Stimulated activated naive CD8-positive, alpha-beta T cell treated with anti-CD3 and anti-CD28 coated beads, Interleukin-15, Interleukin-2, amounts not matched to agents 100 U/mL and 50 U/mL, for 24 hours (primary cell): Measurements from ENCODE around the gene GPC1.
"Not testable (repeated sequence)": the region's sequence is repeated elsewhere in the genome, so short reads cannot be mapped to it uniquely, and the experiment has no call there.

Experiments used
- ATAC-seq: fragments of 150-1000 bp; cut with Tn5 transposase; one replicate; pipeline ENCODE4 v1.10.0; 2021
- DNase-seq: peaks from one replicate; pipeline ENCODE4 v3.0.0; 2021

GPC1 gene, protein sequence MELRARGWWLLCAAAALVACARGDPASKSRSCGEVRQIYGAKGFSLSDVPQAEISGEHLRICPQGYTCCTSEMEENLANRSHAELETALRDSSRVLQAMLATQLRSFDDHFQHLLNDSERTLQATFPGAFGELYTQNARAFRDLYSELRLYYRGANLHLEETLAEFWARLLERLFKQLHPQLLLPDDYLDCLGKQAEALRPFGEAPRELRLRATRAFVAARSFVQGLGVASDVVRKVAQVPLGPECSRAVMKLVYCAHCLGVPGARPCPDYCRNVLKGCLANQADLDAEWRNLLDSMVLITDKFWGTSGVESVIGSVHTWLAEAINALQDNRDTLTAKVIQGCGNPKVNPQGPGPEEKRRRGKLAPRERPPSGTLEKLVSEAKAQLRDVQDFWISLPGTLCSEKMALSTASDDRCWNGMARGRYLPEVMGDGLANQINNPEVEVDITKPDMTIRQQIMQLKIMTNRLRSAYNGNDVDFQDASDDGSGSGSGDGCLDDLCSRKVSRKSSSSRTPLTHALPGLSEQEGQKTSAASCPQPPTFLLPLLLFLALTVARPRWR

DNA sequence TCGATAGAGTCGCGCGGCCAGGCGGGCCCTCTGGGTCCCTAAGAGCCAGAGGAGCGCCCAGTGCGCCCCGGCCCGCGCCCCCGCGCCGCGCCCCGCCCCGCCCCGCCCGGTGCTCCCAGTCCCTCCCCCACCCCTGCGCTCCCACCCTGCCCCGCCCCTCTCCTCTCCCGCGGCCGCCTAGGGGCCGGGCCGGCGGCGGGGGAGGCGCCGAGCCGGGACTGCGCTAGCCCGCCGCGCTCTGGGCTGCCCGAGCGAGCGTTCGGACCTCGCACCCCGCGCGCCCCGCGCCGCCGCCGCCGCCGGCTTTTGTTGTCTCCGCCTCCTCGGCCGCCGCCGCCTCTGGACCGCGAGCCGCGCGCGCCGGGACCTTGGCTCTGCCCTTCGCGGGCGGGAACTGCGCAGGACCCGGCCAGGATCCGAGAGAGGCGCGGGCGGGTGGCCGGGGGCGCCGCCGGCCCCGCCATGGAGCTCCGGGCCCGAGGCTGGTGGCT lies at the start of gene GPC1:
Gene GPC1, plus strand, starts transcription at position 207 of the 491 bp plus-strand sequence. Its CDS starts 256 bp downstream, at position 463.
- ATAC-seq (peak; percentile 53), DNase-seq (peak; percentile 61)

DNA sequence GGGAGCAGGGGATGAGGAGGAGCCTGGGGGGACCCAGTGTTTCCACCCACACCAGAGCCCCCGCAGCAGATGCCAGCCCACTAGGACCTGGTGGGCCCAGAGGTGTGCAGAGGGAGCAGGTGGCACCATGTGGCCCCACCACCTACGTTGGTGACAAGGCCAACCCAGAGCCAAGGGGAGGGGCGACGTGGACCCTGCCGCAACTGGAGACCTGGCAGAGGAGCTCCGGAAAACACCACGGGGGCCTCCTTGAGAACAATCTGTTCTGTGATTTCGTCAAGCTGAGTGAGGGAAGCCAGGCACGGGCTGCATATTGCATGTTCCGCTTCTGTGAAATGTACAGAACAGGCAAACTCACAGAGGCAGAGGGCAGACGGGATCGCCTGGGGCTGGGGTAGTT lies 49.1 kb upstream of the GPC1 start:
- ATAC-seq, result no peak
- no peak for DNase-seq

DNA sequence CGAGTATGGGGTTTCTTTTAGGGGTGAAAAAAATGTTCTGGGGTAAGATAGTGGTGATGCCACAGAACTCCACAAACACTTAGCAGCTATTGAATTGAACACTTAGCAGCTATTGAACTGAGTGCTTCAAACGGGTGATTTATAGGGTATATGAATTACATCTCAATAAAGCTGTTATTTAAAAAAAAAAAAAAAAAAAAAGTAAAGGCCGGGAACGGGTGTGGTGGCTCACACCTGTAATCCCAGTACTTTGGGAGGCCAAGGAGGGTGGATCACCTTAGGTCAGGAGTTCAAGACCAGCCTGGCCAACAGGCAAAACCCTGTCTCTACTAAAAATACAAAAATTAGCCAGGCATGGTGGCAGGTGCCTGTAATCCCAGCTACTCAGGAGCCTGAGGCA lies 48.7 kb upstream of the GPC1 start:
- not testable (repeated sequence) for ATAC-seq, DNase-seq

DNA sequence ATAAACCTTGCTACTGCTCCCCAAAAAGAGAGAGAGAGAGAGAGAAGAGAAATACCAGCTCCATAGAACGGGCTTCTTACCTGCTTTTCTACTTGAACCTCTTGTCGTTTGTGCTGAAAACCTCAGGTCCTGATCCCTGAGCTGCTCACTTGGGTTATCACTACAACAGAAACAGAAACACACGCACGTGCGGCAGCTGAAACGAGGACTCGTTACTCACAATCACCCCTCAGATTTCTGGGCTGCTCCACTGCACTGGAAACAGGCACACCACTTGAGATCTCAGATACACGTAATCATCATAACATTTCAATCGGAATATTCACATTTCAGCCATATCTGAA lies 48.2 kb upstream of the GPC1 start:
- DNase-seq (no peak), ATAC-seq (no peak)

DNA sequence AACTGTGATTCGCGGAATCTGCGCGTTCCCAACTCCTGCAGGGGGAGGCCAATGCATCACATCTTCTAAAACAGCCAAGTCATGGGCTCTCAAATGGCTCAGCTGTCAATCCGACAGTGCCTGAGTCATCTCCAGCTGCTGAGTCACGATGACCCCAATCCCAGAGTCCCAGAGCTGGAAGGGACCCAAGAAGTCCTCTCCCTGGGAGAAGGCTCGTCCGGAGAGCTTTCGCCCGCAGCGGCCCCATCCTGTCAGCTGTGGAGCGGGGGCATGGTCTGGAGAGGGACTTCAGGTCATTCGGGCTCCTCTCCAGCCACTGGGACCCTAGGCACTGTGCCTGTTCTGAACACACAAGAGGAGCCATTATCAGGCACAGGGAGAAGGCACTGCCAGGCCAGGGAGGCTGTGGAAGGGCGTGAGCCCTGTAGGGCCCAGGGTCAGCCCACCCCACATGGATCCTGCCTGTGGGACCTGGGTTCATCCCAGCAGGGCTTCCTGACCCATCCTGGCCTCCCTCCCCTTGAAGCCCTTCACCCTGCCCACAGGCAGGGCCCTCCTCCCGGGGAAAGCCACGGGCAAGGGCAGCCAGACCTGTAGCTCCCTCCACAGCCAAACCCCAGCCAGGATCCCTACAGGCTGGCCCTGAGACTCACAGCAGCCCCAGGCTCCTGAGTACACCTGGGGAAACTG lies 47.6 kb upstream of the GPC1 start:
- no peak for DNase-seq

DNA sequence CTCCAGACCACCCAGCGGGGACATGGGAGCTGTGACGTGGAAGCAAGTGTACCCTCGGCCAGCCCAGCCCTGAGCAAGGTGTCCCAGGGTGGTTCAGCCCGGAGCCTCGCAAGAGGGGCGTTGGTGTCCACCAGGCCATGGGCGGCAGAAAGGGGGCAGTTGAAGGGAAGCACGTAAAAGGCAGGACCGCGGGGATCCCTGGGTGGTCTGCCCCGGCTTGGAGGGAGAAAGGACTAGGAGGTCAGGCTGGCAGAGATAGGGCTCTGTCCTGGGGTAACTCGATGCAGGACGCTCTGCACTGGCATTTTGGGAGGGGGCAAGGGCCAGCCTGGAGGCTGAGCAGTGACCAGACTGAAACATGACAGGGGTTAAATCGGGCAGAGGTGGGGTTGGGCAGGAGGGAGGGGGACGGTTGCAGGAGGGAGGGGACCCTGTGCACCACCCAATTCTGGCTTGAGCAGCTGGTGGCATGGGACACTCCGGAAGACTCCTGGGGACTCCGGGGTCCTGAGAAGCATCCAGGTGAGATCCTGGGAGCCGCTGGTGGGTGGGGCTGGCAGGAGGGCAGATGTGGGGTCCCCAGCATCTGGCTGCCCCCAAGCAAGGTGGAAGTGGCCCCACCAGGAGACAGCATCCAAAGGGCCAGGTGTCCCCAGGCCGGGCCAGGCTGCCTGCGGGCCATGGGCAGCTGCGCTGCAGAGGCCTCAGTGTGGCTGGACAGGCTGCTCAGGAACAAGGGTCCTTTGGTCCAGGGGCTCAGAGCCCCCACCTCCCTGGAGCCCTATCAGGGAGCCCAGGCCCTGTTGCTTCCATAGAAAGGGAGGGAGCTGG lies 46.8 kb upstream of the GPC1 start:
- no peak for ATAC-seq
- DNase-seq, result no peak

More for the DNA sequence above, 47.6 kb upstream of the GPC1 start:
- no peak for ATAC-seq

DNA sequence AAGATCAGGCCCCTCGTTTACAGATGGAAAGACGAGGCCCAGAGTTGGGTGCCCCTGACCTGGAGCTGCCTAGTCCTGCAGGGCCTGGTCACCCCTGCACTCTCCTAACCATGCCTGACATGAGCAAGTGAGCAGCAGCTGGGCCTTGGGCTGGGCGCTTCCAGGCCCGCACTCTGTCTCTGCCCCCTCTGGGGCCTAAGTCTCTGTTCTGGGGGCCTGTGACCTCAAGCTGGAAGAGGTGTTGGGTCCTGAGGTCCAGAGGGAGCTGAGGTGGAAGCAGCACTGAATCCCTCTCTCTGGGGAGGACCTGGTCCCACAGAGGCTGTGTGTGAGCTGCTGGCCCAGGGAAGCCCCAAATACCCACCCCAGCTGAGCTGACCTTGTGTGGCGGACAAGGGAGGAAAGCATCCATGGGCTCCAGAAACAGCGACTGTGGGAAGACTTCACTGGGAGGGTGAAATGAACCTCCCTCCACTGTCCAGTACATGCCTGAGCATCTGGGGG lies 46.1 kb upstream of the GPC1 start:
- DNase-seq (no peak), ATAC-seq (no peak)

DNA sequence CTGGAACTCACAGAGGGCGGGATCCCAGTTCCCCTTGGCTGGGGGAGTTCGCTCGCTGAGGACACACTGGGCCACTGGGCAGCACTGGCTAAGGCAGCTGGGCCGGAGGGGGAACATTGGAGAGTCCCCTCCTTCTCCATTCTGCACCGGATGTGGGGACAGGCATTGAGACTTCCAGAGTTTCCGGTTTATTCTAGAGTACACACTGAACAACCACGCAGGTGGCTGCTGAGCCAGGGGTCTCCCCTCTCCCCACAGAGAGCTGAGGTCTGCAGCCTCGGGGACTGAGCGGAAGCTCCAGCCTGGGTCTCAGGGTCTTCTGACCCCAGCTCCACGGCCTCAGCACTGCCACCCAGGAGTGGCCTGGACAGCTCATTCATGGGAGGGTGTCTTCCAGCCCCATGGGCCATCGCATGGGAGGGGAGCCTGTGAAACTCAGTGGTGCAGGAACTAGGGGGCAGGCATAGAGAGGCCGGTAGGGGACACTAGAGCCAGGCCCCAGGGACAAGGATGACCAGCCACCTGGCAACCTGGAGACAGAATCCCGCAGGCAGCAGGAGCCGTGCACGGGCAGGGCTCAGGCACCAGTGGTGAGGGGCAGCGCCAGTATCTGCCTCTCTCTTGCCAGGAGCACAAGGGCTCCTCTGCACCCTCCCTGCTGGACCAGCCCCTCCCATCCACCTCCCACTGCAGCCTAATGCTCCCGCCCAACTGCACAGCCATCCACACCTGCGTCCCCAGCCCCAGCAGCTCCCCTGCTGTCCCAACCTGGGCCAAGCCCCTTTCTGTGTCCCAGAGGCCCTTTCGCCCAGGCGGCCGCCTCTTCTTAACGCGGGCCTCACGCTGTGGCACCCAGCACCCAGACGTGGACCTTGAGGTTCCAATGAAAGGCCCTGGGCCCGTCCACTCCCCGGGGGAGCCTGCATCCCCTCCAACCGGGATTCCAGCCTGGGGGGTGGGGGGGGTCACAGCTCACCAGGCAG lies 45.1 kb upstream of the GPC1 start:
- no peak for DNase-seq
- no peak for ATAC-seq

DNA sequence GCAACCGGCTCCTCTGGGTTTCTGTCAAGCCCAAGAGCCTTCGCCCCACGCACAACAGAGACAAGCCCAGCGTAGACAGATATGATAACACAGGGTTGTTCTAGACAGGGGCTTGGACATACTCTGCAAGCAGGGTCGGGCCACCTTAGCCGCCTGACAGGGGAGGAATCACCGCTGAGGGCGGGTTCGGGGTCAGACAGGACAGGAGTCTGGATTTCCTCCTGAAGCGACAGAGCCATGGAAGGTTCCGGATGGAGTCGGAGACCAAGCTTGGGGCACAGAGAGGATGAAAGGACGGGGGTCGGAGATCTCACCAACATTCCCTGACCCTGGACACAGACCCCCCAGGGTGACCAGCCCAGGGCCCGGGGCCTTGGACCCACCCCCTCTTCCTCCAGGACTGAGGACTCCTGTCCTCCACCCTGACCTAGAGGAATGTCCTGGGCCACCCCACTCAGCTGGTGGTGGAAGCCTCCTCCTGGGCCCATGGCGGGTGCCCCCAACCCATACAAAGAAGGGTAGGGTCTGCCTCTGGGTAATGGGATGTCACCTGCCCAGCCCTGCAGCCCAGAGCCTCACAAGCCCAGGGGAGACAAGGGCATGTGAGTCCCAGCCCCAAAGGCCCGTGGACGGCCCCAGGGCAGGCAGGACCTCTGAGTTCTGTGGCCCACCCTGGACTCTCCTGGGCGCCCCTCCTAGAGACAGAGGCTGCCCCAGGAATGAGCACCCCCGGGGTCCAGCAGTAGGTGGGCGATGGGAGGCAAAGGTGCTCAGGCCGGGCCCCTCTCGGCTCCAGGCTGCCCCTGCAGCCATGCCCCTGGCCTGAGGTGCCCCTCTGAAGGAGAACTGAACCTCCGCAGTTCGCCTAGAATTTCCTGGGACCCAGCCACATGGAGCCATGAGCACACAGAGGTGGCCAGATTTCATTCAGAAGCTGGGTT lies 44.1 kb upstream of the GPC1 start:
- ATAC-seq (no peak), DNase-seq (no peak)

DNA sequence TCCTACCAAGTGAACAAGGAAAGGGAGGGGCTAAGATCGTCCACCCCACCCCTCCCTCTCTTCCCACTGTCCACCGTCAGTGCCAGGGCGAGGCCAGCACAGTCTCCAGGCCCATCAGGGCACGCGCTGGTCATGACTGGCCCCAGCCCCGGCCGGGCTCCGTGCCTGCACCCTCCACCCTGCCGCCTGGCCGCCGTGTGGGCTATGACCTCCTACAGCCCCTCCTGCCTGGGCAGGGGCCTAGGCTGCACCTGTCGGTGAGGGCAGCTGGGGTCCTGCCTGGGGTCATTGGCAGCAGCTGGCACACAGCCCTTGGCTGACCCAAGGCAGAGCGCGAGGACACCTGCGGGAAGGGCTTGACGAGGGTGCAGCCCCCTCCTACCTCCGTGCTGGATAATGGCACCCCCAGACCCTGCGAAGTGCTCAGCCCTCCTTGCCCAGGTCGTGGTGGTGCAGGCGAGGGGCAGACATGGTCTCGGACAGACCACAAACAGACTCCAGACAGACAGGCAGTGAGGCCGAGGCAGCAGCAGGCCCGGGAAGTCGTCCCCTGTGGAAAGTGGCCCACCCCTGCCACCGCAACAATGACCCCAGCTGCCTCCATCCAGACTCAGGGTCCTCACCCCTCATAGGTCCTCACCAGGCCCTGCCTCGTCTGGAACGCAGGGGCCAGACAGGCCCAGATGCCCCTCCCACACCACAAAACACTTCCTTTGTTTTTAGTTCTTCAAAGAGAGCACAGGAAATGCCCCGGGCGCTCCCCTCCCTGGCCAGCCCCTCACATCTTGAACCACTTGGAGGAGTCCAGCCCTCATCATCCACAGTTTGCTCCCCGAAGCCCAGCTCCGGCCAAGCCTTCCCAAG lies 43.1 kb upstream of the GPC1 start:
- DNase-seq (no peak), ATAC-seq (no peak)

DNA sequence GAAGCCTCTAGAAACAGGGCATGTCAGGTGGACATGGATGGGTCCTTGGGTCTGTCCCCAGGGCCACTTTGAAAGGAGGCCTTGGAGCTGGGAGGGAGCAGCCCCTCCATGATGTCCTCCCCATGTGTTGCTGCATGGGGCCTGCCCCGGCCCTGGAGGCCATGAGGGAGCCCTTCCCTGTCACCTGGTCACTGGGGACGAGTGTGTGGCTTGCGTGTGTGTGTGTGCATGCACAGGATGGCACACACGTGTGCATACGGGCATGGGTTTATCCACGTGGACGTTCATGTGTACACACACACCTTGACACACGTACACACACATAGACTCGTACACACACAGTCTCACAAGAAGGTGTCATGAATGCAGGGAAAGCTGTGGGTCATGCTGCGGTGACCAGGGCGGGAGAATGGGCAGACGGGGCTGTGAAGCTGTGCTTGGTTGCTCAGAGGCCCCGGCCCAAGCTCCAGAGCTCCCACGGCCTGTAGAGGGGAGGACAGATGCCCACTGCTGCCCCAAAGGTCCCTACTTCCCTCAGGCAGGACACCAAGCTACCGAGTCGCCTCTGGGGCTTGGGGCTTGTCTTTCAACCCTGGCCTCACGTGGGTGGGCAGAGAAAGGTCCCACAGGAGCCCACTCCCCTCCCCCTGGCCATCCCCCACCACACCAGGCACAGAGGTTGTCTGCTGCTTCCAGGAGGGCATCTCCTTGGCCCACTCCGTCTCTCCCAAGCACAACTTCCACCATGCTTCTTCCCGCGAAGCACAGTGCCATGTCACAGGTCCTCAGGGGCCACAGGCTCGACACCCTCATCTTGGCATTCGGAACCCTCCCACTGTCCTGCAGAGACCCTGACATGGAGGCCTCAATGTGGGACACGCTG lies 42.3 kb upstream of the GPC1 start:
- ATAC-seq (no peak), DNase-seq (no peak)

DNA sequence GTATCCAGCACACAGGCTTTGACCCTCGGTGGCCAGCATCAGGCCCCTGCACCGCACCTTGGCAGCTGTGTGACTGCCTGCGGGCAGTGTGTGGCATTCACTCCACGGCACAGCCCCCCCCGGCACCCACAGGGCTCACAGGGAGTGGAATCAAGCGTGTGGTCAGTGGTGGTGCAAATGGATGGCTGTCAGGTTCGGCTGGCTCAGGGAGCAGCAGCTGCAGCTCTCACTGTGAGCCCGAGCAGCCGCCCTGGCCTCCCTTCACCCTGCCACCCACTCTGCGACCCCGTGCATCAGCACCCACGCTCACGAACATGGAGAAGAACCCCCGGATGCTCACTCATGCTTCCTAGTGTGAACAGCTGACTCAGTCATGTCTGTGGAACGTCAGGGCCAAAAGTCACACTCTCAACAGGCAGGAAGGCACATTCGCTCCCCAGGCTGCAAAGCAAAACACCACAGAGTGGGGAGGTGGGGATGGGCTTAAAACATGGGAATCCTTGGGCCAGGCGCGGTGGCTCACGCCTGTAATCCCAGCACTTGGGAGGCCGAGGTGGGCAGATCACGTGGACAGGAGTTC lies 41.5 kb upstream of the GPC1 start:
- ATAC-seq (no peak), DNase-seq (no peak)

DNA sequence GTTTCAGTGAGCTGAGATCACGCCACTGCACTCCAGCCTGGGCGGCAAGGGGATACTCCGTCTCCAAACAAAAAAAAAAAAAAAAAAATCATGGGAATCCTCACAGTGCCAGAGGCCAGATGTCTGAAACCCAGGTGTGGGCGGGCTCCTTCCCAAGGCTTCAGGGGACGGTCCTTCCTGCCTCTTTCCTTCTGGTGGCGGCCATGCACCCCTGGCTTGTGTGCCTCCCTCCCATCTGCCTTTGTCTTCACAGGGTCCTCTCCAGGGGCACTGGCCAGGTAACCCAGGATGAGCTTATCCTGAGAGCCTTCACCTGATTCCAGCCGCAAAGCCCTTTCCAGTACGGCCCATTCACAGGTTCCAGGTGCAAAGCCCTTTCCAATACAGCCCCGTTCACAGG lies 40.9 kb upstream of the GPC1 start:
- no peak for DNase-seq
- ATAC-seq, result no peak

DNA sequence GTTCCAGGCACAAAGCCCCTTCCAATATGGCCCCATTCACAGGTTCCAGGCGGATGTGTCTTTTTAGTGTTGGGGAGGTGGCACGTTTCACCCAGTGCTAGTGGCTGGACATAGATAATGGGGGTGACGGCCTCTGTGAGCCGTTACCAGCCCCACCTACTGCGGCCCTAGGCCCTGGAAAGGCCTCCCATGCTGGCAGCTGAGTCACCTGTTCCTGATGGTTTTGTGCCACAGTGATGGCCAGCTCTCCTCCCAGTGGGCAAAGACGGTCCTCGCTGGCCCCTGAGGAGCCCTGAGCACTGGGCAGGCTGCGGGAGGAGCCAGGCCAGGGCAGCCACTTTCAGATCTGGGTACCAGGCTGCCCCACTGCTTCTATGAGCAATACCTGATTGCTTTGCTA lies 40.0 kb upstream of the GPC1 start:
- no peak for ATAC-seq
- DNase-seq, result no peak

DNA sequence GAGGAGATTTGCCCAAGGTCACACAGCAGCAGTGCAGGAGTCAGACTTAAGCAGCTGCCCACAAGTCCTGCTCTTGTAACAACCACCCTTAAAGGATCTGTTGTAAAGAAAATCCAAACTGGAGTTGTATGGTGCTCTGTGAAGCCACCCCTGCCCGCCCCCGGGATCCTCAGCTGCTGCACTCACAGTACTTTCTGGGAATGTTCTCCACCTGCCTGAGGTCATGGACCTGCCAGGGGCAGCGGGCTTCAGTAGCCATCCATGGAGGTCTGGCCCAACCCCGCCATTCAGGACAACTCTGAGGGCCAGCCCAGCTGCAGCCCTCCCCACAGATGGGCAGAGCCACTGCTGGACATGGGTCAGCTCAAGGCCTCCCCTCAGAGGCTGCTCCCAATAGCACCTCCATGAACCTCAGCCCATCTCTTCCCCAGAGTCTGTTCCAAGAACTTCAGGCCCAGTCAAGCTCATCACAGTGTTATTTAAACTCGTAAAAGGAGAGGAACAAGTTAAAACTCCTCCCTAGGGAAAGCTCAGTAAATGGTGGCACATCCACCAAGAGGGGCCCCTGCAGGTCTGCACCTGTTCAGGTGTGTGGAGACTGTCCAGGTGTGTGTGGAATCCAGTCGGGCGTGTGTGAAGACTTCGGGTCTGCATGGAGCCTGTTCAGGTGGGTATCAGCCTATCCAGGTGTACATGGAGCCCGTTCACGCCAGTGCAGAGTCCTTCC lies 39.4 kb upstream of the GPC1 start:
- no peak for ATAC-seq
- no peak for DNase-seq

DNA sequence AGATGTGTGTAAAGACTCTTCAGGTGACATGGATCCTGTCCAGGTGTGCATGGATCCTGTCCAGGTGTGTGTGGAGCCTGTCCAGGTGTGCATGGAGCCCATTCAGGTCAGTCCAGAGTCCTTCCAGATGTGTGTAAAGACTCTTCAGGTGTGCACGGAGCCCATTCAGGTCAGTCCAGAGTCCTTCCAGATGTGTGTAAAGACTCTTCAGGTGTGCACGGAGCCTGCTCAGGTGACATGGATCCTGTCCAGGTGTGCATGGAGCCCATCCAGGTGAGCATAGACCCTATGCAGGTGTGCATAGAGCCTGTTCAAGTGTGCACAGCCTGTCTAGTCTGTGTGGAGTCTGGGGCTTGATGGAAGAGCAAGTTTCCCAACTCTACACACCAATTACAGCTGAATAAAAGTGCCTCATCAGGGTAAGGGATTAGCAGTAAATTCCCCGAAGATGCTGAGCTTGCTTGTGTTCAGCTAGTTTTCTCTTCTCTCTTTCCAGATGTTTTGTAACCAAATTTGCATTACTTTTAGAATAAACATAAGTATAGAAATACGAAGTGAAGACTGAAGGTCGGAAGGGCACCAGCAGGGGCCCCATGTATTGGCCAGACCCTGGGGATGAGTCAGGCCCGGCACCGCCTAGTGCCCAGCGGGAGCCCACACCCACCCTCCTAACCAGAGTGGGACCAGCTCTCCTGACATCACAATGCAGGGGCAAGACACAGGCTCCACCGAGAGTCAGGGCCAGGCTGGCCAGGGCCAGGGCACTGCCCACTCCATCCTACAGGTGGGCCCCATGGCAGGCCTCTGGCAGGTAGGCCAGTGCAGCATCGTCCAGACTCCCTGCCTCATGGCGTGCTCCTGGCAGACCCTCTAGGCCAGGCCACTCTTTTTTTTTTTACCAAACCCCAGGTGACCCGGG lies 38.6 kb upstream of the GPC1 start:
- no peak for DNase-seq
- no peak for ATAC-seq
